A549 (cell line): ENCODE measurements around the gene CERS3. TPM values are rescaled to one million over a fixed set of nuclear protein-coding genes. Genes with fewer than 3 reads are reported as not detected.

Source experiments
- ATAC-seq, 2 experiments: fragments of 200-7000 bp in 1 of 2; fragments of >200 bp in 1 of 2; cut with Nextera tagmentation in 1 of 2; cut with Tn5 transposase in 1 of 2; 3 replicates each; pipeline versions ENCODE4 v1.8.0 to v1.9.1; 2018 to 2020; ENCODE audit warnings: mild to moderate bottlenecking in 1 of 2, moderate library complexity in 1 of 2
- CTCF ChIA-PET: fragments of 300-600 bp; sonication (Branson Sonifier 250); formaldehyde crosslinking; extraction: SDS; loops from one replicate; lab custom pipeline; 2021; ENCODE audit warnings: antibody characterized with exemption, inconsistent platforms; lab: Yijun Ruan, JAX
- POLR2A ChIA-PET: fragments of 350-600 bp; formaldehyde crosslinking; extraction: SDS; loops from one replicate; lab custom pipeline; 2021; ENCODE audit warnings: antibody characterized with exemption, inconsistent platforms; lab: Yijun Ruan, JAX
- DNase-seq, 2 experiments: peaks; one replicate each; pipeline versions ENCODE4 v3.0.0 to v3.0.0-alpha.2; 2011 to 2016; ENCODE audit warnings: low read depth in 1 of 2, low spot score in 1 of 2
- FAIRE-seq: peaks from 2 replicates; lab custom pipeline; 2011; peaks lifted over from hg19 to GRCh38; lab: Jason Lieb, UNC
- H3K27ac ChIP-seq, 2 experiments: fragments of >200 bp; sonication (Bioruptor Twin); formaldehyde crosslinking; 3 replicates each; pipeline ENCODE4 v1.5.1; 2016 to 2017
- H3K4me1 ChIP-seq: fragments of >200 bp; sonication (Bioruptor Twin); formaldehyde crosslinking; 3 replicates; pipeline ENCODE4 v1.6.1; 2016
- H3K4me2 ChIP-seq: fragments of >200 bp; sonication (Bioruptor Twin); formaldehyde crosslinking; 3 replicates; pipeline ENCODE4 v1.6.1; 2016
- H3K4me3 ChIP-seq: fragments of >200 bp; sonication (Bioruptor Twin); formaldehyde crosslinking; 3 replicates; pipeline ENCODE4 v1.5.1; 2016
- H3K9me3 ChIP-seq: fragments of >200 bp; sonication (Bioruptor Twin); formaldehyde crosslinking; 3 replicates; pipeline ENCODE4 v1.6.1; 2016
- ATOH8 ChIP-seq: fragments of 250-450 bp; sonication (Bioruptor Pico); IDR thresholded peaks from 2 replicates; pipeline ENCODE4 v1.5.0; 2020; ENCODE audit warnings: low read depth, mild to moderate bottlenecking, moderate library complexity
- BCL3 ChIP-seq: fragments of >200 bp; sonication (Bioruptor Twin); formaldehyde crosslinking; IDR thresholded peaks from 3 replicates; pipeline ENCODE4 v1.6.1; 2016
- CBX2 ChIP-seq: fragments of 200-600 bp; sonication (generic); IDR thresholded peaks from 2 replicates; pipeline ENCODE4 v1.6.1; 2016; ENCODE audit warnings: low read depth, mild to moderate bottlenecking, borderline replicate concordance
- CHD2 ChIP-seq: fragments of 150-350 bp; IDR thresholded peaks from 2 replicates; pipeline ENCODE4 v1.6.1; 2014; ENCODE audit warnings: low read length; ENCODE audit not compliant: partially characterized antibody
- CHD4 ChIP-seq: fragments of 200-600 bp; sonication (generic); IDR thresholded peaks from 2 replicates; pipeline ENCODE4 v1.6.1; 2016; ENCODE audit warnings: antibody characterized with exemption, mild to moderate bottlenecking, borderline replicate concordance
- ELK1 ChIP-seq: fragments of 150-350 bp; IDR thresholded peaks from 2 replicates; pipeline ENCODE4 v1.6.1; 2014; ENCODE audit warnings: low read depth, mild to moderate bottlenecking, low read length
- ESRRA ChIP-seq: fragments of 150-350 bp; IDR thresholded peaks from 2 replicates; pipeline ENCODE4 v1.6.1; 2014; ENCODE audit warnings: mild to moderate bottlenecking, low read length, borderline replicate concordance
- FOSB ChIP-seq: fragments of 250-450 bp; sonication (Bioruptor Pico); IDR thresholded peaks from 2 replicates; pipeline ENCODE4 v1.5.0; 2020; ENCODE audit warnings: mild to moderate bottlenecking, moderate library complexity
- HMGXB4 ChIP-seq: fragments of 250-450 bp; sonication (Bioruptor Pico); IDR thresholded peaks from 2 replicates; pipeline ENCODE4 v1.5.0; 2021; ENCODE audit warnings: mild to moderate bottlenecking, moderate library complexity, borderline replicate concordance
- HOXA7 ChIP-seq: fragments of 250-450 bp; sonication (Bioruptor Pico); IDR thresholded peaks from 2 replicates; pipeline ENCODE4 v1.5.0; 2020; ENCODE audit warnings: mild to moderate bottlenecking, moderate library complexity
- HOXB13 ChIP-seq: fragments of 250-450 bp; sonication (Bioruptor Pico); IDR thresholded peaks from 2 replicates; pipeline ENCODE4 v1.5.0; 2020; ENCODE audit warnings: low read depth, mild to moderate bottlenecking, moderate library complexity
- JUN ChIP-seq, 2 experiments: fragments of >200 bp; sonication (Bioruptor Twin); formaldehyde crosslinking; IDR thresholded peaks; 2 replicates in 1 of 2; 3 replicates in 1 of 2; pipeline ENCODE4 v1.6.1; 2016 to 2017
- JUNB ChIP-seq: fragments of >200 bp; sonication (Bioruptor Twin); formaldehyde crosslinking; IDR thresholded peaks from 2 replicates; pipeline ENCODE4 v1.6.1; 2016
- KDM5A ChIP-seq: fragments of 200-600 bp; sonication (generic); IDR thresholded peaks from 2 replicates; pipeline ENCODE4 v1.6.1; 2016; ENCODE audit warnings: antibody characterized with exemption, mild to moderate bottlenecking
- MAZ ChIP-seq: fragments of 150-350 bp; IDR thresholded peaks from 2 replicates; pipeline ENCODE4 v1.6.1; 2014; ENCODE audit warnings: antibody characterized with exemption, low read depth, low read length, borderline replicate concordance
- RARB ChIP-seq: fragments of 250-450 bp; sonication (Bioruptor Pico); IDR thresholded peaks from 2 replicates; pipeline ENCODE4 v1.8.0; 2021; ENCODE audit warnings: mild to moderate bottlenecking, moderate library complexity
- RCOR1 ChIP-seq: fragments of 150-350 bp; IDR thresholded peaks from 2 replicates; pipeline ENCODE4 v1.6.1; 2014; ENCODE audit warnings: antibody characterized with exemption, low read length, low read depth
- RNF2 ChIP-seq: fragments of 200-600 bp; sonication (generic); IDR thresholded peaks from 2 replicates; pipeline ENCODE4 v1.6.1; 2016; ENCODE audit warnings: low read depth, mild to moderate bottlenecking, antibody characterized with exemption, moderate library complexity, borderline replicate concordance
- USF2 ChIP-seq: fragments of 450-650 bp; IDR thresholded peaks from 2 replicates; pipeline ENCODE4 v1.6.1; 2014; ENCODE audit warnings: antibody characterized with exemption
- ZC3H11A ChIP-seq: fragments of 450-650 bp; IDR thresholded peaks from 2 replicates; pipeline ENCODE4 v1.6.1; 2014; ENCODE audit warnings: antibody characterized with exemption, mild to moderate bottlenecking
- ZSCAN20 ChIP-seq: fragments of 250-450 bp; sonication (Bioruptor Pico); IDR thresholded peaks from 2 replicates; pipeline ENCODE4 v1.8.0; 2022; ENCODE audit warnings: mild to moderate bottlenecking, moderate library complexity
- WGBS: methylation state at CpG from one replicate; pipeline ENCODE4 v1.1.6; 2017; ENCODE audit errors: missing lambda C conversion rate; 5-methylcytosine and 5-hydroxymethylcytosine counted together
- polyA plus RNA-seq, 4 experiments: library from polyadenylated mRNA; depleted of rRNA in 3 of 4; stranded (reverse); fragments of >200 nt; fragmentation: RNase III in 1 of 4; extraction: RNeasy Plus Mini Kit Qiagen cat#74134 plus additional on column Dnase treatment in 1 of 4; gene quantifications; 2 replicates in 3 of 4; 3 replicates in 1 of 4; pipeline ENCODE4 v1.2.3, GENCODE V29; 2011 to 2017

The CERS3 gene
- polyA plus RNA-seq, 2 of the 4 experiments (the other 2 are of a cell fraction), result not detected

GRCh38 chr15:100372739-100373119 is 156.0 kb downstream of the CERS3 start:
- no peak overlapping the region for H3K27ac ChIP-seq
- CTCF ChIA-PET, result no interaction called here

GRCh38 chr15:100355342-100355741 is 173.4 kb downstream of the CERS3 start:
- POLR2A ChIA-PET, result no interaction called here
- ATAC-seq (no peak), DNase-seq (no peak), FAIRE-seq (no peak)
- 26% methylated on average over 2 of the region's 2 CpGs for WGBS
- Histone ChIP-seq H3K4me1 (peaks cover 9% of the 10 kb centered on the region), H3K4me2 (no peak overlapping the region), H3K4me3 (no peak overlapping the region), H3K9me3 (peaks cover 14% of the 10 kb centered on the region), H3K27ac (no peak overlapping the region)
- TF ChIP-seq MAZ, result no peak
- no peak for TF ChIP-seq KDM5A
- TF ChIP-seq CHD4, result no peak
- TF ChIP-seq RARB (CRISPR knock-in tag), result no peak
- no peak for TF ChIP-seq USF2
- CTCF ChIA-PET, result interaction anchor here (1.0 to 1.4 kb wide), 4 partner anchors 16 to 49 kb away, joined by 3 to 7 read pairs (median 4); no protein-coding TSS in a partner anchor

More at GRCh38 chr15:100372739-100373119, 156.0 kb downstream of the CERS3 start:
- Histone ChIP-seq H3K4me2 (no peak overlapping the region), H3K9me3 (peaks cover 3% of the 10 kb centered on the region; the same call in 2 of the 3 replicates), H3K4me3 (no peak overlapping the region), H3K4me1 (no peaks in the 10 kb centered on the region)
- 48% methylated on average over 9 of the region's 9 CpGs for WGBS
- FAIRE-seq (no peak), DNase-seq (no peak), ATAC-seq (no peak)
- POLR2A ChIA-PET, result no interaction called here
- TF ChIP-seq ELK1 (no peak), RNF2 (no peak), MAZ (no peak), HOXB13 (CRISPR knock-in tag) (no peak), ATOH8 (no peak), BCL3 (no peak), JUN (IDR thresholded peaks at IDR 0.05) (no peak), JUNB (no peak), ESRRA (no peak), FOSB (CRISPR knock-in tag) (no peak), CHD2 (no peak), HOXA7 (CRISPR knock-in tag) (no peak), HMGXB4 (CRISPR knock-in tag) (no peak), RCOR1 (no peak), ZSCAN20 (CRISPR knock-in tag) (no peak), ZC3H11A (no peak), CBX2 (no peak)
- TF ChIP-seq, all 56 proteins: peak for 0
